GM18909 (cell line): ENCODE data around the gene CDH9.

Source experiments
- ATAC-seq: cut with Tn5 transposase; IDR thresholded peaks from one replicate; pipeline ENCODE4 v1.9.1; 2021; ENCODE audit warnings: mild to moderate bottlenecking; ENCODE audit not compliant: unreplicated experiment, poor library complexity

The CDH9 gene, protein sequence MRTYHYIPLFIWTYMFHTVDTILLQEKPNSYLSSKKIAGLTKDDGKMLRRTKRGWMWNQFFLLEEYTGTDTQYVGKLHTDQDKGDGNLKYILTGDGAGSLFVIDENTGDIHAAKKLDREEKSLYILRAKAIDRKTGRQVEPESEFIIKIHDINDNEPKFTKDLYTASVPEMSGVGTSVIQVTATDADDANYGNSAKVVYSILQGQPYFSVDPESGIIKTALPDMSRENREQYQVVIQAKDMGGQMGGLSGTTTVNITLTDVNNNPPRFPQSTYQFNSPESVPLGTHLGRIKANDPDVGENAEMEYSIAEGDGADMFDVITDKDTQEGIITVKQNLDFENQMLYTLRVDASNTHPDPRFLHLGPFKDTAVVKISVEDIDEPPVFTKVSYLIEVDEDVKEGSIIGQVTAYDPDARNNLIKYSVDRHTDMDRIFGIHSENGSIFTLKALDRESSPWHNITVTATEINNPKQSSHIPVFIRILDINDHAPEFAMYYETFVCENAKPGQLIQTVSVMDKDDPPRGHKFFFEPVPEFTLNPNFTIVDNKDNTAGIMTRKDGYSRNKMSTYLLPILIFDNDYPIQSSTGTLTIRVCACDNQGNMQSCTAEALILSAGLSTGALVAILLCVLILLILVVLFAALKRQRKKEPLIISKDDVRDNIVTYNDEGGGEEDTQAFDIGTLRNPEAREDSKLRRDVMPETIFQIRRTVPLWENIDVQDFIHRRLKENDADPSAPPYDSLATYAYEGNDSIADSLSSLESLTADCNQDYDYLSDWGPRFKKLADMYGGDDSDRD

GRCh38 chr5:27038476-27038875, at the start of gene CDH9:
Gene CDH9, minus strand, starts transcription at chr5:27038586. Its CDS starts 50,253 bp downstream, at chr5:26988333.
- no peak for ATAC-seq

- no peak for ATAC-seq
These were observed 49.4 kb upstream of the CDH9 start for GRCh38 chr5:27087747-27088146.

GRCh38 chr5:27083449-27084415, 45.3 kb upstream of the CDH9 start:
- ATAC-seq: no peak

GRCh38 chr5:27080147-27080546, 41.8 kb upstream of the CDH9 start:
- no peak for ATAC-seq

DNA sequence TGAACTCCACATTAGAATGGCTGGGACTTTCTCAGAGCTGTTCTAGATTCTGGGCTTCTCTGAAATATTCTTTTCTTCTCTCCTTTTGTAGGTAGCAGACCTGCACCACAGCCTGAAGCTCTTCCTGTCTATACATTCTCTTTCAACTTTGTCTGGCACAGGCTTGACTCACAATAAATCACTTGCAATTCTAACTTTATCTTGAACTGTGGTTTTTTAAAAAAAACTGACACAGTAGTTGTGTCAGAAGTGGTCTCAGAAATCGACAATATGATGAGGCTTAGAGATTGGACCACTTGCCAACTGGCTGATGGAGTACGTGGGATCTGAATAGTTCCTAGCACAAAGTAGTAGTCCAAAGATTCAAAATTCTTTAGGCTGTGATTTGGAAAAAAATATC, 24.1 kb upstream of the CDH9 start:
- ATAC-seq: no peak

- ATAC-seq: no peak
These were observed 10.1 kb upstream of the CDH9 start for GRCh38 chr5:27048510-27048909.

GRCh38 chr5:27041372-27041771, 3.0 kb upstream of the CDH9 start:
- no peak for ATAC-seq

GRCh38 chr5:27034565-27034964, 3.8 kb downstream of the CDH9 start:
- no peak for ATAC-seq

DNA sequence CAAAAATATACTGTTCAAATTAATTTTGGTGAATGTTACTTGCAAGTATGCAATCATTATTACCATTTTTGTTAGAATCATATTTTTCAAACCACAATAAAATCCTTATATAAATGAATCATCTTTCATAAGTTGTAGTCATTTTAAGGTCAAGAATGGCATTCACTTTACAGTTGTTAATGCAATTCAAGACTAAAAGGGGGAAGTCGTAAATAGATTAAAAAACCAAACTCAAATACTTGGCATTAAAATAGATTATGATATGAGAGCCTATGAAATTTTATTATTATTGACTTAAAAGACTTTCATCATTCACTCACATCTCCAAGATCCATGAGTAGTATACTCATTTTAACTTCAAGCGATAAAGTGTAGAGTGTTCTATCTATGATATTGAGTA, 11.6 kb downstream of the CDH9 start:
- no peak for ATAC-seq

DNA sequence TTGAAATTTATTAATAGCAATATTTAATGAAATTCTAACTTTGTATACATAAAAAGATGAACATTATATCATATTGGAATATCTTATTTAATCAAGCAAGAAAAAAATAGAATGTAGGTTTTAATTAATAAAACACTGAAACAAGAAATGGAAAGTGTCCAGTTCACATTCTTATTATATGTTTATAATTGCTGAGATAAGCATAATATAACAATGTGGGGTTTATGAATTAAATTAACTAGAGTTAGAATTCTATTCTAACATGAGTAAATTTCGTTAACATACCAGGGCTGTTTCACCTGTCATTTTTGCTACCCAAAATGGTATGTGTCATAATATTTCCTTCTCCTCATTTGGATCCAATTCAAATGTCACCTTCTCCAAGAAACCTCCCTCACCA, 12.3 kb downstream of the CDH9 start:
- no peak for ATAC-seq

- no peak for ATAC-seq
These were observed 16.9 kb downstream of the CDH9 start for GRCh38 chr5:27021471-27021870.

- no peak for ATAC-seq
These were observed 17.4 kb downstream of the CDH9 start for GRCh38 chr5:27020973-27021372.

- ATAC-seq: no peak
These were observed 22.6 kb downstream of the CDH9 start for GRCh38 chr5:27015758-27016157.

DNA sequence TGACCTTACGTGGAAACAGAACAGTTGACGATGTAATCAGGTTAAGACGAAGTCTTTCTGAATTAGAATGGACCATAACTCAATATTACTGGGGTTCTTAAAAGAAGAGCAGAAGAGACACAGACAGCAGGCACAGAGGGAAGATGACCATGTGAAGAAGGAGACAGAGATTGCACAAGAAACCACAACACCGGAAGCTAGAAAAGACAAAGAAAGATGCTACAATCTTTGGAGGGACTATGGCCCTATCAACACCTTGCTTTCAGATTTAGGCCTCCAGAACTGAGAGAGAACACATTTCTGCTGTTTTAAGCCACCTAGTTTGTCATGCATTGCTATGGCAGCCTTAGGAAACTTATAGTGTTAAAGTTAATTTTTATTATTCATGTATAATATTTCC, 27.1 kb downstream of the CDH9 start:
- no peak for ATAC-seq

GRCh38 chr5:27010646-27011045, 27.7 kb downstream of the CDH9 start:
- no peak for ATAC-seq

- no peak for ATAC-seq
These were observed 28.9 kb downstream of the CDH9 start for GRCh38 chr5:27009540-27009915.

DNA sequence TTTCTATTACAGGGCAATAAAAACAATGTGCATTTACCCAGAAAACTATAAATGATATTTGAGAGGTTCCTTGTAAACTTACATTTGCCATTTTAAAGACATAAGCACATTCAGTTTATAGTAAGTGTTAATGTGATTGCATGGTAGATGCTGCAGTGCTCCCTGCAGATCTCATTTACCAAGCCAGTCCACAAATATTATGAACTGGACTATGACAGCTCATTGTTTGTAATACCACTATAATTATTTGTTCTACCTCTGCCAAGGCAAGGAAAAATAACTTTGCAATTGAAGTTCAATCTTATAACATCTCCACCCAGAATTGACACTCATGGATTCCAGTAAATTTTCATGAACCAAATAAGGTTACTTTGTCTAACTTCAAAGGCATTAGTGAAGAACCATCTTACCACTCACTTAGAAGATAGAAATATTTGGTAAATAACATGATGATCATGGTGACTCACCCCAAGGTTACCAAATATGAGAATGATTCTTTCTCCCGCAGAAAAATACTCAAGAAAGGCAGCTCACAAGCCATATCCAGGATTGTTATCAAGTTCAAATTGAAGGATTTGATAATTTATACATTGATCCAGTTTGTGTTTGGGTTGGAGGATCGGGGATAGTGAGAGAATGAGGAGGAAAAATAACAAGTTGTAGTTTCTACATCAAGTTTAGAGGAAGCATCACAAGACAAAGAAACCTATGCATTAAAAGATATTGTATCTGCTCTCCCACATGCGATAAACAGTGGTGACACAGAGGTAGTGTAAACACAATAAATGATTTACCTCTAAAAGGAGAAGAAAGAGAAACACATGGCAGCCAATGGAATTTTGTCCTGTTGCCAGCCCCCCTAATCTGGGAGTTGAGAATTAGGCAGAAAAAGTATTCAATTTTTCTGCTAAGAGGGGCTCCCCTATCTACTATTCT, 29.5 kb downstream of the CDH9 start:
- ATAC-seq: no peak

GRCh38 chr5:27007121-27007520, 31.3 kb downstream of the CDH9 start:
- no peak for ATAC-seq

- ATAC-seq: no peak
These were observed 51.4 kb downstream of the CDH9 start for GRCh38 chr5:26986985-26987384.
